Naive B cell (primary cell): Measurements from ENCODE around the gene CRTAP. TPM values are rescaled to one million over a fixed set of nuclear protein-coding genes. Genes with fewer than 3 reads are reported as not detected.
"Not testable (repeated sequence)": the region's sequence is repeated elsewhere in the genome, so short reads cannot be mapped to it uniquely, and the experiment has no call there.

Experiments used
- ATAC-seq, 2 donors: fragments of 150-1000 bp; cut with Tn5 transposase; 2 replicates each; pipeline ENCODE4 v1.10.0; 2021; ENCODE audit warnings: low read depth in 2 of 2, mild to moderate bottlenecking in 2 of 2, moderate library complexity in 2 of 2
- DNase-seq: peaks from one replicate; pipeline ENCODE4 v3.0.0; 2022
- H3K27ac Mint-ChIP-seq, 6 donors: one replicate each; pipeline ENCODE4 v1.8.0; 2020 to 2022; ENCODE audit warnings: mild to moderate bottlenecking in 6 of 6, mixed read lengths in 6 of 6, moderate library complexity in 5 of 6, inconsistent platforms in 2 of 6
- H3K27me3 Mint-ChIP-seq, 3 donors: one replicate each; pipeline ENCODE4 v1.8.0; 2021 to 2022; ENCODE audit warnings: mixed read lengths in 3 of 3, mild to moderate bottlenecking in 1 of 3
- H3K36me3 Mint-ChIP-seq, 2 donors: one replicate each; pipeline ENCODE4 v1.8.0; 2020 to 2022; ENCODE audit warnings: mixed read lengths in 2 of 2, inconsistent platforms in 1 of 2, mild to moderate bottlenecking in 1 of 2
- H3K4me1 Mint-ChIP-seq, 3 donors: one replicate each; pipeline ENCODE4 v1.8.0; 2020 to 2022; ENCODE audit warnings: mixed read lengths in 3 of 3, inconsistent platforms in 1 of 3, mild to moderate bottlenecking in 1 of 3, moderate library complexity in 1 of 3
- H3K4me3 Mint-ChIP-seq, 8 donors: one replicate each; pipeline ENCODE4 v1.8.0; 2020 to 2022; ENCODE audit warnings: mild to moderate bottlenecking in 8 of 8, mixed read lengths in 8 of 8, moderate library complexity in 8 of 8, inconsistent platforms in 2 of 8
- H3K9me3 Mint-ChIP-seq, 7 donors: one replicate each; pipeline ENCODE4 v1.8.0; 2020 to 2022; ENCODE audit warnings: mixed read lengths in 7 of 7, mild to moderate bottlenecking in 5 of 7, inconsistent platforms in 2 of 7, moderate library complexity in 1 of 7
- polyA plus RNA-seq, 6 donors: library from polyadenylated mRNA; unstranded; fragments of 300-500 nt; fragmentation: Illumina TruSeq; gene quantifications; one replicate each; pipeline ENCODE4 v1.2.3, GENCODE V29; 2021; ENCODE audit warnings: low read depth in 6 of 6

Gene CRTAP
- polyA plus RNA-seq, 6 donors from 2014 or later, result 66.0 to 87.6 (median 75.1) TPM

DNA sequence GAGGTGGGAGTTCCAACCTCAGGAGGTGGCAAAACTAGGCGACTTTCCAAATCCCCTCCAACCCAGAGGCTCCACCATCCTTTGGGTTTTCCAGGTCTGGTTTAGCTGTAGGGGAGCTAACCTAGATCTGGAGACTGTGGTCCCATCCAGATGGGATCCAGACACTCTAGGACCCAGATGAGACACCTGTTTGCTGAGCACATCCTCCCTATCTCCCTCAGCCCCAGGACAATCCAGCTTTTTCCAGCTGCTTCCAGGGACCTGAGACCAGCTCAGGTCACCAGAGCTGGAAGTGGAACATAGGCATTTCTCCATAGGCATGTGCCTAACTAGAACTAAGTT lies 18.2 kb downstream of the CRTAP start:
- Mint-ChIP-seq H3K4me1 (peaks cover 0 to 7% (median 5%) of the 10 kb centered on the region in 3 donors), H3K27me3 (no peaks in the 10 kb centered on the region), H3K27ac (no peak overlapping the region), H3K4me3 (no peak overlapping the region), H3K36me3 (peaks cover 6 to 18% of the 10 kb centered on the region in 2 donors), H3K9me3 (no peaks in the 10 kb centered on the region)
- no peak for ATAC-seq
- no peak for DNase-seq

DNA sequence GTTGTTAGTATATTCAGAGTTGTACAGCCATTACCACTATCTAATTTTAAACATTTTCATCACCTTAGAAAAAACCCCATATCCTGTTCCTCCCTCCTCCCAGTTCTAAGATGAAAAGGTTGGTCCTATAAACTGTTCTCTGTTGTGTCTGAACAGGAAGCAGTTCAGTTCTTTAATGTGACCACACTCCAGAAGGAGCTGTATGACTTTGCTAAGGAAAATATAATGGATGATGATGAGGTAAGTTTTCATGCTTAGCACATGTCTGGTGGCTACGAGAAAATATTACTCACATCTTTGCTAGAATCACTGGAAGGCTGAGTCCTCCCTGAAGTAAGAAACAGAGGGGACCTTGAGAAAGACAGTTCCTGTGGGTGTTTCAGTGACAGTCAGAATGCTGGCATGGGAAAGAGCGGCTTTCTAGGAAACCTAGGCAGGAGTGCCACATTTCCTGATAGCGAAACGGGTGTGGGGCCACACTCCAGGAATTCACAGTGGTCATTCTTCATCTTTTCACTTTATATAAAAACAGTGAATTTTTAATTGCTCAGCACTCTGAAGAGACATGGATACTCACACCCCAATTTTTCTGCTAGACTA lies 20.3 kb downstream of the CRTAP start:
- peaks cover 4 to 12% (median 7%) of the 10 kb centered on the region in 3 donors for H3K4me1 Mint-ChIP-seq
- no peak overlapping the region for H3K4me3 Mint-ChIP-seq
- peak overlapping the region in 1 of 6 donors; percentile 44 for H3K27ac Mint-ChIP-seq
- DNase-seq (no peak), ATAC-seq (no peak)
- peaks cover 6 to 18% of the 10 kb centered on the region in 2 donors for H3K36me3 Mint-ChIP-seq
- no peaks in the 10 kb centered on the region for H3K27me3 Mint-ChIP-seq
- no peaks in the 10 kb centered on the region for H3K9me3 Mint-ChIP-seq

DNA sequence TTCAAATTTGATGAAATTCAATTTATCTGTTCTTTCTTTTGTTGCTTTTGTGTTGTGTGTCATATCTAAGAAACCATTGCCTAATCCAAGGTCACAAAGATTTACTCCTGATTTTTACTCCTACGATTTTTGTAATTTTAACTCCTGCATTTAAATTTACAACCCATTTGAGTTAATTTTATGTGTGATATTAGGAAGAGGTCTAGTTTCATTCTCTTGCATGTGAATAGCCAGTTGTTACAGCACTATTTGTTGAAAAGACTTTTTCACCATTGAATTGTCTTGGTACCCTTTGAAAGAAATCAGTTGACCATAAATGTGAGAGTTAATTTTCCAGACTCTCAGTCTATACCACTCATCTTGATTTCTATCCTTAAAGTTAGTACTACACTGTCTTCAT lies 23.9 kb downstream of the CRTAP start:
- no peak for DNase-seq
- Mint-ChIP-seq H3K4me1 (peaks cover 0 to 13% (median 4%) of the 10 kb centered on the region in 3 donors), H3K27ac (peak overlapping the region in 3 of 6 donors; percentile 7 to 47 (median 7)), H3K36me3 (peaks cover 19 to 31% of the 10 kb centered on the region in 2 donors), H3K27me3 (no peaks in the 10 kb centered on the region), H3K4me3 (no peak overlapping the region), H3K9me3 (no peaks in the 10 kb centered on the region)
- ATAC-seq, result no peak

GRCh38 chr3:33139006-33139623 lies 25.3 kb downstream of the CRTAP start:
- peak overlapping the region in 7 of 8 donors; percentile 19 to 71 (median 42) for H3K4me3 Mint-ChIP-seq
- DNase-seq, H3K9me3 Mint-ChIP-seq, H3K27me3 Mint-ChIP-seq: not testable (repeated sequence)
- ATAC-seq, result peak; percentile 32 to 41
- peaks cover 0 to 13% (median 4%) of the 10 kb centered on the region in 3 donors for H3K4me1 Mint-ChIP-seq
- peak overlapping the region in 3 of 6 donors; percentile 50 to 80 (median 77) for H3K27ac Mint-ChIP-seq
- peaks cover 30 to 41% of the 10 kb centered on the region in 2 donors for H3K36me3 Mint-ChIP-seq

DNA sequence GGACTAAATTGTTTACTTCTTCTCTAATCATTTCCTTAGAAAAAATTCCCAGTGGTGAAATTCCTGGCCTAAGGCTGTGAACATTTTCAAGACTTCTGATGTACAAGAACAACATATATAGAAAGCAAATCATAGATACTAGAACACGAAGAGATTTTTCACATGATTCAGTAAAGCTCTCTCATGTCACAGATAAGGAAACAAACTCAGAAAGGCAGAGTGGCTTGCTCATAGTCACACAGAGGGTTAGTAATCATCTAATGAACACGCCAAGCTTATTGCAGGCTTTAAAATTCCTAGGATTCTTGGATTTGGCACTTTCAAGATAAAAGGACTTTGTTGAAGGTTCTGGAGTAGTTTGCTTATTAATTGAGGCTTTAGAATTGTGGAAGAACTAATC lies 26.2 kb downstream of the CRTAP start:
- peaks cover 26 to 37% of the 10 kb centered on the region in 2 donors for H3K36me3 Mint-ChIP-seq
- H3K4me1 Mint-ChIP-seq, result peaks cover 0 to 13% (median 4%) of the 10 kb centered on the region in 3 donors
- H3K4me3 Mint-ChIP-seq, result no peak overlapping the region
- DNase-seq, result no peak
- H3K27ac Mint-ChIP-seq, result no peak overlapping the region
- no peak for ATAC-seq
- H3K27me3 Mint-ChIP-seq, result no peaks in the 10 kb centered on the region
- H3K9me3 Mint-ChIP-seq, result no peaks in the 10 kb centered on the region

DNA sequence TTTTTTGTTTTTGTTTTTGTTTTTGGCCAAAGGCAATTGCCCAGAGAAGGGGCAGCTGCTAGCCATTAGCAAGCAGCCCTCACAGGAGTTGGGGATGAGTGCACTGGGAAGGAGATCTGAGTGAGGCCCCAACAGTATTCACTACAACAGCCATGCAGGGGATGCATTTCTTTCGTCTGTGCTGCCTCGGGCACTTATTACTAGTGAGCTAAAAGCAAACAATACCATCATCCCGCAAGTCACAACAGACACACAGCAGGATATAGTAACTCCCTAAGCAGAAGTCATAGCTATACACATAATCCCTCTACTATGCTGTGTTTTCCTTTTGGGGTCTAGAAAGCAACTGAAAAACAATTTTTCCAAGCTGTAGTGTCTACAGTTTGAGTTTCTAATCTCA lies 27.2 kb downstream of the CRTAP start:
- Mint-ChIP-seq H3K4me1 (peaks cover 0 to 13% (median 4%) of the 10 kb centered on the region in 3 donors), H3K36me3 (peaks cover 24 to 32% of the 10 kb centered on the region in 2 donors), H3K27me3 (no peaks in the 10 kb centered on the region), H3K9me3 (no peaks in the 10 kb centered on the region), H3K27ac (no peak overlapping the region), H3K4me3 (peak overlapping the region in 1 of 8 donors; percentile 65)
- DNase-seq (no peak), ATAC-seq (no peak)

- Mint-ChIP-seq H3K9me3 (no peaks in the 10 kb centered on the region), H3K27me3 (no peaks in the 10 kb centered on the region), H3K4me1 (peaks cover 5 to 10% (median 7%) of the 10 kb centered on the region in 3 donors), H3K4me3 (peak overlapping the region in 1 of 8 donors; percentile 6), H3K27ac (peak overlapping the region in 2 of 6 donors; percentile 3 to 35), H3K36me3 (peaks cover 24 to 28% of the 10 kb centered on the region in 2 donors)
- no peak for DNase-seq
- ATAC-seq, result peak in 1 of 2 donors; percentile 44
These were observed 30.6 kb downstream of the CRTAP start for GRCh38 chr3:33144433-33144832.

GRCh38 chr3:33145221-33145900 lies 31.5 kb downstream of the CRTAP start:
- peaks cover 6 to 13% (median 7%) of the 10 kb centered on the region in 3 donors for H3K4me1 Mint-ChIP-seq
- no peak overlapping the region for H3K4me3 Mint-ChIP-seq
- H3K36me3 Mint-ChIP-seq, result peaks cover 24 to 28% of the 10 kb centered on the region in 2 donors
- ATAC-seq (no peak), DNase-seq (no peak)
- H3K9me3 Mint-ChIP-seq, result no peaks in the 10 kb centered on the region
- no peaks in the 10 kb centered on the region for H3K27me3 Mint-ChIP-seq
- peak overlapping the region in 3 of 6 donors; percentile 48 to 74 (median 68) for H3K27ac Mint-ChIP-seq

GRCh38 chr3:33145901-33146580 lies 32.2 kb downstream of the CRTAP start:
- H3K9me3 Mint-ChIP-seq, result no peaks in the 10 kb centered on the region
- H3K4me1 Mint-ChIP-seq, result peaks cover 6 to 13% (median 7%) of the 10 kb centered on the region in 3 donors
- peak overlapping the region in 2 of 6 donors; percentile 44 to 76 for H3K27ac Mint-ChIP-seq
- peaks cover 23 to 24% of the 10 kb centered on the region in 2 donors for H3K36me3 Mint-ChIP-seq
- DNase-seq, result no peak
- no peak for ATAC-seq
- H3K4me3 Mint-ChIP-seq, result no peak overlapping the region
- H3K27me3 Mint-ChIP-seq, result no peaks in the 10 kb centered on the region

GRCh38 chr3:33146791-33147445 lies 33.1 kb downstream of the CRTAP start:
- peak overlapping the region in 1 of 8 donors; percentile 78 for H3K4me3 Mint-ChIP-seq
- ATAC-seq (no peak), DNase-seq (no peak)
- H3K4me1 Mint-ChIP-seq, result peaks cover 6 to 13% (median 7%) of the 10 kb centered on the region in 3 donors
- peak overlapping the region in 2 of 6 donors; percentile 49 to 55 for H3K27ac Mint-ChIP-seq
- H3K36me3 Mint-ChIP-seq, result peaks cover 16 to 17% of the 10 kb centered on the region in 2 donors
- no peaks in the 10 kb centered on the region for H3K27me3 Mint-ChIP-seq
- H3K9me3 Mint-ChIP-seq, result no peaks in the 10 kb centered on the region

GRCh38 chr3:33149342-33149741 lies 35.5 kb downstream of the CRTAP start:
- Mint-ChIP-seq H3K27ac (peak overlapping the region in 2 of 6 donors; percentile 26 to 37), H3K9me3 (no peaks in the 10 kb centered on the region), H3K27me3 (no peaks in the 10 kb centered on the region), H3K4me3 (peak overlapping the region in 1 of 8 donors; percentile 54), H3K4me1 (peaks cover 6 to 13% (median 7%) of the 10 kb centered on the region in 3 donors), H3K36me3 (peaks cover 0 to 5% of the 10 kb centered on the region in 2 donors)
- DNase-seq (no peak), ATAC-seq (peak in 1 of 2 donors; percentile 49)

DNA sequence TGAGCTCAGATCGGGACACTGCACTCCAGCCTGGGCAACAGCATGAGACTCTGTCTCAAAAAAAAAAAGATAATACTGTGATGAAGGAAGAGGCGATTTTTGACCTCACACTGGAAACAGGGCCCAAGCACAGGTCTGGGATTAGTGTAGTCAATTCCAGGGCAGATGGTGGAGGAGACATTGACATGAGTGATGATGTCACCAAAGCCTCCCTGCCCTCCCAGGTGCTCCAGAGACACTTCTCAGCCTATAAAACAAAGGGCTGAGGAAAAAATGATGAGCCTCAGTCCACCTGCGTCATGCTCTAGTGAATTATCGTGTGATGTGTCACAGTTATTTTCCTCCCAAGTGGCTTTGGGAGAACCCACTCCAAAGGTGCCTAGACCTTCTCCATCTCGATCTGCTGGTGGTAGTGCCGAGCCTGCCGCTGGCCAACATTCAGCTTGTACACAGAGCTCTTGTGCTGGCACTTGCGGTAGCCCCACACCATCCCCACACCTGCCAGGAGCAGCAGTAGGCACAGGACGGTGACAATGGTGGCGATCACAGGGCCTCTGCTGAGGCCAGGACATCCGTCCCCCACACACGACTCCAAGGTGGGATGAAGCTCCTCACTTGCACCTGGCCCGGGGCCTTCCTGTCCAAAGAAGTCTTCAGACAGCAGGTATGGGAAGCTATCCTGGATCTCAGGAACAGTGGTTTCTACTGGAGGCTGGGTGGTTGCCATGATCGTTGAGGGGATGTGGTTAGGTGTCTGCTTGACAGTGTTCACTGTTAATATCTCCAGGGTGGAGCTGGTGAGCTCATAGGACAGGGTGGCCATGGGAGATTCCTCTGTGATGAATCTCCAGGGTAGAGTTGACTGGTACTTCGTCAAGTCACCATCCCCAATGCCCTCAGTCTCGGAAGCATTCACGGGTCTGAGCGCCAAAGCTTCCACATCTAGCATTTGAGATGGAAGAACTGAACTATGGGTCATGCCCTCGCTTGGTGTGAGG lies 38.8 kb downstream of the CRTAP start:
- peak overlapping the region in 1 of 6 donors; percentile 53 for H3K27ac Mint-ChIP-seq
- H3K4me1 Mint-ChIP-seq, result peaks cover 6 to 13% (median 7%) of the 10 kb centered on the region in 3 donors
- no peaks in the 10 kb centered on the region for H3K36me3 Mint-ChIP-seq
- H3K27me3 Mint-ChIP-seq, result no peaks in the 10 kb centered on the region
- H3K4me3 Mint-ChIP-seq, result no peak overlapping the region
- H3K9me3 Mint-ChIP-seq, result no peaks in the 10 kb centered on the region
- no peak for ATAC-seq
- no peak for DNase-seq
